Gastroesophageal sphincter (tissue), 3 donors: ENCODE data around the gene INCENP.

Experiments used
- EP300 ChIP-seq: sonication (generic); formaldehyde crosslinking; IDR thresholded peaks from one replicate; pipeline ENCODE4 v1.6.1; 2017; ENCODE audit warnings: antibody characterized with exemption, mild to moderate bottlenecking
- POLR2A ChIP-seq, 2 donors: fragments of 450-650 bp; IDR thresholded peaks; one replicate each; pipeline ENCODE4 v1.6.1; 2017; ENCODE audit warnings: antibody characterized with exemption in 2 of 2, mild to moderate bottlenecking in 2 of 2, moderate library complexity in 1 of 2
- POLR2AphosphoS5 ChIP-seq: sonication (generic); formaldehyde crosslinking; IDR thresholded peaks from one replicate; pipeline ENCODE4 v1.6.1; 2017; ENCODE audit warnings: antibody characterized with exemption
- TF ChIP-seq, protein P1 (sequence below), 4 experiments: fragments of 200-600 bp in 2 of 4; fragments of 450-650 bp in 2 of 4; sonication (generic) in 1 of 4; IDR thresholded peaks; one replicate each; pipeline ENCODE4 v1.5.1; 2017 to 2019; ENCODE audit warnings: antibody characterized with exemption in 4 of 4, mild to moderate bottlenecking in 2 of 4, moderate library complexity in 2 of 4

- TF ChIP-seq, protein P1, sequence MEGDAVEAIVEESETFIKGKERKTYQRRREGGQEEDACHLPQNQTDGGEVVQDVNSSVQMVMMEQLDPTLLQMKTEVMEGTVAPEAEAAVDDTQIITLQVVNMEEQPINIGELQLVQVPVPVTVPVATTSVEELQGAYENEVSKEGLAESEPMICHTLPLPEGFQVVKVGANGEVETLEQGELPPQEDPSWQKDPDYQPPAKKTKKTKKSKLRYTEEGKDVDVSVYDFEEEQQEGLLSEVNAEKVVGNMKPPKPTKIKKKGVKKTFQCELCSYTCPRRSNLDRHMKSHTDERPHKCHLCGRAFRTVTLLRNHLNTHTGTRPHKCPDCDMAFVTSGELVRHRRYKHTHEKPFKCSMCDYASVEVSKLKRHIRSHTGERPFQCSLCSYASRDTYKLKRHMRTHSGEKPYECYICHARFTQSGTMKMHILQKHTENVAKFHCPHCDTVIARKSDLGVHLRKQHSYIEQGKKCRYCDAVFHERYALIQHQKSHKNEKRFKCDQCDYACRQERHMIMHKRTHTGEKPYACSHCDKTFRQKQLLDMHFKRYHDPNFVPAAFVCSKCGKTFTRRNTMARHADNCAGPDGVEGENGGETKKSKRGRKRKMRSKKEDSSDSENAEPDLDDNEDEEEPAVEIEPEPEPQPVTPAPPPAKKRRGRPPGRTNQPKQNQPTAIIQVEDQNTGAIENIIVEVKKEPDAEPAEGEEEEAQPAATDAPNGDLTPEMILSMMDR (IDR thresholded peaks at IDR 0.05), result no peak
- no peak for TF ChIP-seq POLR2A (IDR thresholded peaks at IDR 0.05)
- no peak for TF ChIP-seq POLR2AphosphoS5
- no peak for TF ChIP-seq EP300
Observed at GRCh38 chr11:62144641-62145255, 20.9 kb downstream of the INCENP start.
